MCF 10A (cell line): ENCODE results near the gene NLRC5. TPM values are rescaled to one million over a fixed set of nuclear protein-coding genes. Genes with fewer than 3 reads are reported as not detected.

Experiments
- BruUV-seq: library from RNA; stranded (reverse); fragments of 400-500 nt; replicated peaks from 2 replicates; lab custom pipeline; 2021; lab: Mats Ljungman, UMichigan
- CTCF ChIA-PET: fragments of 300-600 bp; sonication (Branson Sonifier 250); formaldehyde crosslinking; extraction: SDS; loops from one replicate; lab custom pipeline; 2021; ENCODE audit warnings: antibody characterized with exemption, inconsistent platforms; lab: Yijun Ruan, JAX
- POLR2A ChIA-PET: fragments of 300-600, 350-650 bp; sonication (Branson Sonifier 250); formaldehyde crosslinking; extraction: SDS; loops from one replicate; lab custom pipeline; 2020; ENCODE audit warnings: antibody characterized with exemption, inconsistent platforms; lab: Yijun Ruan, JAX
- DNase-seq: peaks from one replicate; pipeline ENCODE4 v3.0.0-alpha.2; 2018; ENCODE audit not compliant: unreplicated experiment
- H3K27ac Mint-ChIP-seq: one replicate; pipeline ENCODE4 v1.8.0; 2022; ENCODE audit warnings: mild to moderate bottlenecking, low read depth, mixed read lengths; ENCODE audit not compliant: unreplicated experiment
- H3K27me3 Mint-ChIP-seq: one replicate; pipeline ENCODE4 v1.8.0; 2022; ENCODE audit warnings: mixed read lengths; ENCODE audit not compliant: insufficient read depth, unreplicated experiment
- H3K36me3 Mint-ChIP-seq: one replicate; pipeline ENCODE4 v1.8.0; 2022; ENCODE audit warnings: mild to moderate bottlenecking, moderate library complexity, mixed read lengths; ENCODE audit not compliant: insufficient read depth, unreplicated experiment
- H3K4me1 Mint-ChIP-seq: one replicate; pipeline ENCODE4 v1.8.0; 2022; ENCODE audit warnings: mixed read lengths; ENCODE audit not compliant: insufficient read depth, unreplicated experiment
- H3K4me3 Mint-ChIP-seq: one replicate; pipeline ENCODE4 v1.8.0; 2022; ENCODE audit warnings: mild to moderate bottlenecking, moderate library complexity, mixed read lengths; ENCODE audit not compliant: unreplicated experiment
- H3K9me3 Mint-ChIP-seq: one replicate; pipeline ENCODE4 v1.8.0; 2022; ENCODE audit warnings: mixed read lengths; ENCODE audit not compliant: unreplicated experiment
- intact Hi-C: fragments of 100-400 bp; cut with micrococcal nuclease; formaldehyde crosslinking; loops from 2 replicates; pipeline ENCODE4 v1.14.1; 2022
- total RNA-seq: library from RNA; stranded (reverse); gene quantifications from 2 replicates; pipeline ENCODE4 v1.2.3, GENCODE V29; 2022
- TF ChIP-seq, protein P1 (sequence below): fragments of 200-600 bp; IDR thresholded peaks from one replicate; pipeline ENCODE4 v1.8.0; 2022; ENCODE audit warnings: antibody characterized with exemption, mild to moderate bottlenecking; ENCODE audit not compliant: unreplicated experiment

The NLRC5 gene
- total RNA-seq, 1 experiment from 2014 or later: 8.0 TPM

GRCh38 chr16:57127037-57127763 is 137.8 kb downstream of the NLRC5 start:
- H3K27ac Mint-ChIP-seq: no peak overlapping the region
- no peaks in the 10 kb centered on the region for H3K36me3 Mint-ChIP-seq
- BruUV-seq: no TSS peak
- TF ChIP-seq, protein P1, sequence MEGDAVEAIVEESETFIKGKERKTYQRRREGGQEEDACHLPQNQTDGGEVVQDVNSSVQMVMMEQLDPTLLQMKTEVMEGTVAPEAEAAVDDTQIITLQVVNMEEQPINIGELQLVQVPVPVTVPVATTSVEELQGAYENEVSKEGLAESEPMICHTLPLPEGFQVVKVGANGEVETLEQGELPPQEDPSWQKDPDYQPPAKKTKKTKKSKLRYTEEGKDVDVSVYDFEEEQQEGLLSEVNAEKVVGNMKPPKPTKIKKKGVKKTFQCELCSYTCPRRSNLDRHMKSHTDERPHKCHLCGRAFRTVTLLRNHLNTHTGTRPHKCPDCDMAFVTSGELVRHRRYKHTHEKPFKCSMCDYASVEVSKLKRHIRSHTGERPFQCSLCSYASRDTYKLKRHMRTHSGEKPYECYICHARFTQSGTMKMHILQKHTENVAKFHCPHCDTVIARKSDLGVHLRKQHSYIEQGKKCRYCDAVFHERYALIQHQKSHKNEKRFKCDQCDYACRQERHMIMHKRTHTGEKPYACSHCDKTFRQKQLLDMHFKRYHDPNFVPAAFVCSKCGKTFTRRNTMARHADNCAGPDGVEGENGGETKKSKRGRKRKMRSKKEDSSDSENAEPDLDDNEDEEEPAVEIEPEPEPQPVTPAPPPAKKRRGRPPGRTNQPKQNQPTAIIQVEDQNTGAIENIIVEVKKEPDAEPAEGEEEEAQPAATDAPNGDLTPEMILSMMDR: no peak
- POLR2A ChIA-PET: interaction anchor here (1.4 to 1.5 kb wide), 2 partner anchors 18 to 35 kb away, joined by 3 read pairs; partner anchors contain the start of gene CPNE2
- H3K27me3 Mint-ChIP-seq: no peaks in the 10 kb centered on the region
- intact Hi-C loops: no loop called here
- H3K4me3 Mint-ChIP-seq: no peak overlapping the region
- no peaks in the 10 kb centered on the region for H3K9me3 Mint-ChIP-seq
- CTCF ChIA-PET: interaction anchor here (1.5 to 1.6 kb wide), 2 partner anchors 25 to 42 kb away, joined by 4 to 5 read pairs; no protein-coding TSS in a partner anchor
- H3K4me1 Mint-ChIP-seq: no peaks in the 10 kb centered on the region
- no peak for DNase-seq

GRCh38 chr16:57127836-57128235 is 138.5 kb downstream of the NLRC5 start:
- ChIA-PET POLR2A (interaction anchor here (1.4 to 1.5 kb wide), 2 partner anchors 17 to 35 kb away, joined by 3 read pairs; partner anchors contain the start of gene CPNE2), CTCF (interaction anchor here (1.5 kb wide), 1 partner anchor 24 kb away, joined by 4 read pairs; no protein-coding TSS in a partner anchor)
- Mint-ChIP-seq H3K36me3 (no peaks in the 10 kb centered on the region), H3K4me3 (no peak overlapping the region), H3K9me3 (no peaks in the 10 kb centered on the region), H3K27me3 (no peaks in the 10 kb centered on the region), H3K27ac (no peak overlapping the region), H3K4me1 (no peaks in the 10 kb centered on the region)
- no TSS peak for BruUV-seq
- TF ChIP-seq, protein P1: no peak
- DNase-seq: no peak
- intact Hi-C loops: no loop called here

GRCh38 chr16:57128771-57129389 is 139.5 kb downstream of the NLRC5 start:
- Mint-ChIP-seq H3K36me3 (no peaks in the 10 kb centered on the region), H3K27me3 (no peaks in the 10 kb centered on the region), H3K4me1 (no peaks in the 10 kb centered on the region), H3K27ac (no peak overlapping the region), H3K4me3 (no peak overlapping the region), H3K9me3 (no peaks in the 10 kb centered on the region)
- intact Hi-C loops: no loop called here
- ChIA-PET CTCF (interaction anchor here (1.2 kb wide), 1 partner anchor 289 kb away, joined by 4 read pairs; no protein-coding TSS in a partner anchor), POLR2A (interaction anchor here (1.4 kb wide), 1 partner anchor 36 kb away, joined by 3 read pairs; the partner anchor contains the start of gene CPNE2)
- no TSS peak for BruUV-seq
- DNase-seq: no peak
- TF ChIP-seq, protein P1: no peak

- Mint-ChIP-seq H3K4me1 (no peaks in the 10 kb centered on the region), H3K36me3 (no peaks in the 10 kb centered on the region), H3K4me3 (no peak overlapping the region), H3K9me3 (no peaks in the 10 kb centered on the region), H3K27me3 (no peaks in the 10 kb centered on the region), H3K27ac (no peak overlapping the region)
- DNase-seq: no peak
- POLR2A ChIA-PET: interaction anchor here (1.1 kb wide), 1 partner anchor 20 kb away, joined by 3 read pairs; no protein-coding TSS in a partner anchor
- TF ChIP-seq, protein P1: no peak
- CTCF ChIA-PET: interaction anchor here (0.6 kb wide), 2 partner anchors 19 to 342 kb away, joined by 3 to 5 read pairs; no protein-coding TSS in a partner anchor
- intact Hi-C loops: no loop called here
- BruUV-seq: no TSS peak
Measured at GRCh38 chr16:57130950-57131321, 141.6 kb downstream of the NLRC5 start.
